ENCODE data around the gene GLI3. TPM values are rescaled to one million over a fixed set of nuclear protein-coding genes. Genes with fewer than 3 reads are reported as not detected.

Gene GLI3
- total RNA-seq, 1 donor from 2014 or later = 136 TPM

DNA sequence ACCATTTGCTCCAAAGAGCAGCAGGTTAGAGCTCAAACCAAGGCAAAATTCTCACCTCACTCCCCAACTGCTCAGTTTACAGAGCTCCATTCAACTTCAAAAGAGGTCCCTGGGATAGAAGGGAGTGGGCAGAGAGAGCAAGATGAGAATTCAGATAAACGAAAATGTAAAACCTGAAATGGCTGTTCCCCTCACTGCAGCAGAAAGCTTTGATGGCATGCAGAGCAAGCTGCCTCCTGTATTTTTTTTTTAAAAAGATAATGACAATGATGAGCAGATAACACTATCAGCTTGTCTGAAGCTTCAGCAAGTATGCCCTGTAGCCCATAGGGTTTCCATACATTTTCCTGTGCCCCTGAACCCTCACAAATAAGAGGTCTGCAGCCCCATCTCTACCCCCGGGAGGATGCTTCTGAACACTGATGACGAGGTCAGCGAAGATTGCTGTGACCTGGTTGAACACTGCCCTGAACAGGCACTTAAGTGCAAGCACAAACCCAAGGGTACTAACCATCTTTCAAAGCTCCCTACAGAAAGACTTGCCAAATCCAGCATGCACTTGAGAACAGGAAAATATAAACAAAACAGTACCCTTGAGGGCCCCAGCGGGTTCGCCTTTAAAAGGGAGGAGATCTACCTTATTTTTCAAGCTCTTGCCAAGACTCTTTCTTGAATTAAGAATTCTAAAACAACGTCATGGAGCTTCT is 81.3 kb downstream of the GLI3 start:
- TF ChIP-seq, protein P1, sequence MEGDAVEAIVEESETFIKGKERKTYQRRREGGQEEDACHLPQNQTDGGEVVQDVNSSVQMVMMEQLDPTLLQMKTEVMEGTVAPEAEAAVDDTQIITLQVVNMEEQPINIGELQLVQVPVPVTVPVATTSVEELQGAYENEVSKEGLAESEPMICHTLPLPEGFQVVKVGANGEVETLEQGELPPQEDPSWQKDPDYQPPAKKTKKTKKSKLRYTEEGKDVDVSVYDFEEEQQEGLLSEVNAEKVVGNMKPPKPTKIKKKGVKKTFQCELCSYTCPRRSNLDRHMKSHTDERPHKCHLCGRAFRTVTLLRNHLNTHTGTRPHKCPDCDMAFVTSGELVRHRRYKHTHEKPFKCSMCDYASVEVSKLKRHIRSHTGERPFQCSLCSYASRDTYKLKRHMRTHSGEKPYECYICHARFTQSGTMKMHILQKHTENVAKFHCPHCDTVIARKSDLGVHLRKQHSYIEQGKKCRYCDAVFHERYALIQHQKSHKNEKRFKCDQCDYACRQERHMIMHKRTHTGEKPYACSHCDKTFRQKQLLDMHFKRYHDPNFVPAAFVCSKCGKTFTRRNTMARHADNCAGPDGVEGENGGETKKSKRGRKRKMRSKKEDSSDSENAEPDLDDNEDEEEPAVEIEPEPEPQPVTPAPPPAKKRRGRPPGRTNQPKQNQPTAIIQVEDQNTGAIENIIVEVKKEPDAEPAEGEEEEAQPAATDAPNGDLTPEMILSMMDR (conservative IDR thresholded peaks at IDR 0.05) = no peak

DNA sequence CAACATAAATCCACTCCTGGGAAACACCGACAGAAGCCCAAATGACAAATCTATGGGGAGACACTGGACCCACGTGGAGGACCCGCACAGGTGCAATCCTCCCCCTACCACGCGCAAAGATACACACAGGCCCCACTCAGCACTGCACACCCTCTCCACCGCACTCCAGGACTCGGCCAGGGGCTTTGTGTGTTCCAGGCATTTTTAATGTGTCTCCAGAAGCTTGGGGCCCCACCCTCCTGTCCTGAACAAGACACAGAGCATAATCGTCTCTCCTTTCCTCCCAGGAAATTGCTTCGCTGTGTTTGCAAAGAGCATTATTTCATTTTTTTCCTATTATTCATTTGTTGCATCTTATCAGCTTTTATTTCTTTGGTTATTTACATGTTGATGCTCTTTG is 82.8 kb downstream of the GLI3 start:
- Mint-ChIP-seq H3K9me3 (no peaks in the 10 kb centered on the region), H3K36me3 (ENCODE audit: low read depth) (no peaks in the 10 kb centered on the region), H3K27me3 (ENCODE audit: low read depth) (no peaks in the 10 kb centered on the region), H3K4me3 (no peak overlapping the region), H3K4me1 (peaks cover 17% of the 10 kb centered on the region), H3K27ac (ENCODE audit: unreplicated experiment) (peak overlapping the region; percentile 95)
- TF ChIP-seq, protein P1 (conservative IDR thresholded peaks at IDR 0.05) = no peak
- DNase-seq (ENCODE audit: low read depth, low spot score) = no peak

More for the DNA sequence above, 81.3 kb downstream of the GLI3 start:
- Mint-ChIP-seq H3K27me3 (ENCODE audit: low read depth) (no peaks in the 10 kb centered on the region), H3K27ac (ENCODE audit: unreplicated experiment) (peak overlapping the region; percentile 95), H3K9me3 (no peaks in the 10 kb centered on the region), H3K4me1 (peaks cover 21% of the 10 kb centered on the region), H3K36me3 (ENCODE audit: low read depth) (no peaks in the 10 kb centered on the region), H3K4me3 (peak overlapping the region; percentile 66)
- no peak for DNase-seq (ENCODE audit: low read depth, low spot score)

DNA sequence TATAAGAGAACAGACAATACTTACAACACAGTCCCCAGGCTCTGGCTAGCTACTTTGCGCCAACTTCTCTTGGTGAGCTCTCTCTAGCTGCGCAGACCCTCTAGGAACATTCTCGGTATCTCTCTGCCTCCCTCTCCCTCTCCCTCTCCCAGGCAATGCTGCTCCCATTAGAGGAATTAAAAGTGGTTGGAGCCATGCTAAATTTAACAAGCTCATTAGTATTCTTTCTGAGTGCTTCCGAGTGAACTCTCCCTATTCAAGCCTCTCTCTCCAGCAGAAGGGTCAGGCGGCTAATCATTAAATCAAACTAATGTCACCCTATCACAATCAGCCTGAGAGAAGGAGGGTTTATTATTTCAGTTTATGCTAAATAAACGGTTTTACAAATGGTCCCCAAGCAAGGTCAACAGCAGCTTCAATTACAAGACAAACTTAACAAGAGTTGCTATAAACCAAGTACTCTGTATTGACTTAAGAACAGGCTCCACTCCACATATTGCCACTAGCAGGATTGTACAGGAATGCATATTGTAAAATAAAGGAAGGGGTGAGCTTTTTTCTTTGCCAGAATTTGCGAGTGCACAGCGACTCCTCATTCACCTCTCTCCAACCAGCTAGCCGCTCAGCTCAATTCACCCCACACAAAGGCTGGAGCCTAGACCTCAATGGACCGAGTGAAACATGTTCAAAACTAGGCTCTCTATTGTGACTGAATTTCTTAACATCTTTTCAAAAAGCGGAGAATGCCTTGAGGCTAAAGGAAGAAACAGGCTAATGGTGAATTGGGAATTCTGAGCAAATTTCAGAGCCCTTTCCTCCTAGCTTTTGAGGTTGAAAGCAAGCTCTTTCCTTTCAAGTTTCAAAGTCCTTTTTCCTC is 84.4 kb downstream of the GLI3 start:
- Mint-ChIP-seq H3K4me3 (no peak overlapping the region), H3K36me3 (ENCODE audit: low read depth) (peaks cover 5% of the 10 kb centered on the region), H3K27me3 (ENCODE audit: low read depth) (no peaks in the 10 kb centered on the region), H3K4me1 (peaks cover 4% of the 10 kb centered on the region), H3K9me3 (no peaks in the 10 kb centered on the region), H3K27ac (ENCODE audit: unreplicated experiment) (no peak overlapping the region)
- TF ChIP-seq, protein P1 (conservative IDR thresholded peaks at IDR 0.05) = no peak
- DNase-seq (ENCODE audit: low read depth, low spot score) = peak; percentile 40

DNA sequence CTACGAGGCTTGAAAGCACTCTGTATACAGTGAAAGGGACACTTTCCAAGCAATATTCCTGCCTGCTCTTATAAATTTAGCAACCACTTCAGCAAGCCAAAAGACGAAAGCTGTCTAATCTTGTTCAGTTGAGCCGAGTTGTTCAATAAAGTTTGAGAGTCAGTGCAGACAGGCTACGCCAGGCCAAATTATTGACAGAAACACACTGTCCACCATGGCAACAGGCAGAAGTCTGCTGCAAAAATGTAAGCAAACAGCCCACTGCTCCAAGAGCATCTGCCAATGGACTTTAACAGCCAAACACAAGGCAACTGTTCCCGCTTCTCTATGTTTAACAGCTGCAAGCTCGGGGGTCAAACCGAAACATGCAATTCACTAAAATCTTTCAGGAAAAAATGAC is 85.7 kb downstream of the GLI3 start:
- no peak for DNase-seq (ENCODE audit: low read depth, low spot score)
- no peaks in the 10 kb centered on the region for H3K9me3 Mint-ChIP-seq
- TF ChIP-seq, protein P1 (conservative IDR thresholded peaks at IDR 0.05) = no peak
- H3K27ac Mint-ChIP-seq (ENCODE audit: unreplicated experiment) = no peak overlapping the region
- H3K27me3 Mint-ChIP-seq (ENCODE audit: low read depth) = no peaks in the 10 kb centered on the region
- H3K36me3 Mint-ChIP-seq (ENCODE audit: low read depth) = peaks cover 12% of the 10 kb centered on the region
- H3K4me3 Mint-ChIP-seq = no peak overlapping the region
- H3K4me1 Mint-ChIP-seq = no peaks in the 10 kb centered on the region

DNA sequence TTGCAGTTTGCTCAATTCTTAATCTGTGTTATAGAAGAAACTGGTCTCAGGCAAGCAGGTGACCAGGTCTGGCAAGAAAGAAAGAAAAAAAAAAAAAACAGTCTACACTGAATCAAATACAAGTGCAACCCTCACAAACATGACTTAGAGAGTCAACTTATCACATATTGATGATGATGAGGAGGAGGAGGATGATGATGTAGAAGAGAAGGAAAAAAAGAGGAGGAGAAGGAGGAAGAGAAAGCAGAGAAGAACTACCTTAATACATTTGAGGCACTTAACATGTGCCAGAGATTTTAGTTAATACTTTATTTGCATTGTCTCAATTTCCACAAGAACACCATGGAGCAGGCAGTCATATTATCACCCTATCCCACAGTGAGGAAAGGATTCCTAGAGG is 91.5 kb downstream of the GLI3 start:
- Mint-ChIP-seq H3K4me3 (no peak overlapping the region), H3K27me3 (ENCODE audit: low read depth) (no peaks in the 10 kb centered on the region), H3K4me1 (peaks cover 36% of the 10 kb centered on the region), H3K9me3 (no peaks in the 10 kb centered on the region), H3K36me3 (ENCODE audit: low read depth) (peaks cover 29% of the 10 kb centered on the region), H3K27ac (ENCODE audit: unreplicated experiment) (no peak overlapping the region)
- TF ChIP-seq, protein P1 (conservative IDR thresholded peaks at IDR 0.05) = no peak
- no peak for DNase-seq (ENCODE audit: low read depth, low spot score)

Data from neural crest cell (in vitro differentiated cells).